Esophagus squamous epithelium (tissue), 5 donors: Measurements from ENCODE around the gene PRRX1. TPM values are rescaled to one million over a fixed set of nuclear protein-coding genes. Genes with fewer than 3 reads are reported as not detected.

Source experiments
- DNase-seq: peaks from one replicate; lab custom pipeline; 2025; lab: John Stamatoyannopoulos, UW
- H3K27ac ChIP-seq, 4 donors: fragments of 200-600 bp; sonication (generic); one replicate each; pipeline ENCODE4 v1.5.1; 2016 to 2019; ENCODE audit warnings: mild to moderate bottlenecking in 1 of 4
- H3K27me3 ChIP-seq, 4 donors: fragments of 200-600 bp; sonication (generic); 1 replicate in 3 of 4; 2 replicates in 1 of 4; pipeline versions ENCODE4 v1.5.1 to v1.6.0; 2017 to 2021; ENCODE audit warnings: antibody characterized with exemption in 1 of 4
- H3K36me3 ChIP-seq, 3 donors: fragments of 200-600 bp; sonication (generic); one replicate each; pipeline ENCODE4 v1.5.1; 2016 to 2019
- H3K4me1 ChIP-seq, 3 donors: fragments of 200-600 bp; sonication (generic); one replicate each; pipeline ENCODE4 v1.5.1; 2017 to 2019
- H3K4me3 ChIP-seq, 4 donors: fragments of 200-600 bp; sonication (generic); 1 replicate in 3 of 4; 2 replicates in 1 of 4; pipeline ENCODE4 v1.5.1; 2016 to 2019; ENCODE audit warnings: mild to moderate bottlenecking in 2 of 4, moderate library complexity in 1 of 4
- H3K9me3 ChIP-seq, 3 donors: fragments of 200-600 bp; sonication (generic); one replicate each; pipeline ENCODE4 v1.5.1; 2016 to 2019
- POLR2A ChIP-seq, 4 donors: fragments of 450-650 bp; IDR thresholded peaks; one replicate each; pipeline ENCODE4 v1.6.1; 2017; ENCODE audit warnings: antibody characterized with exemption in 4 of 4, mild to moderate bottlenecking in 4 of 4, moderate library complexity in 3 of 4
- WGBS, 2 donors: methylation state at CpG; one replicate each; pipeline ENCODE4 v1.1.5; 2018; 5-methylcytosine and 5-hydroxymethylcytosine counted together
- intact Hi-C: fragments of 100-400 bp; cut with DNase I; formaldehyde crosslinking; loops from one replicate; pipeline ENCODE4 v1.15.0; 2022
- total RNA-seq, 4 donors: library from RNA; depleted of rRNA; stranded (reverse); fragments of >200 nt; gene quantifications; one replicate each; pipeline ENCODE4 v1.1.0, GENCODE V29; 2016
- TF ChIP-seq, protein P1 (sequence below), 6 experiments: fragments of 450-650 bp in 4 of 6; fragments of 200-600 bp in 2 of 6; sonication (generic) in 2 of 6; IDR thresholded peaks; one replicate each; pipeline ENCODE4 v1.5.1; 2016 to 2019; ENCODE audit warnings: antibody characterized with exemption in 6 of 6, mild to moderate bottlenecking in 4 of 6, moderate library complexity in 4 of 6
- donor health status: DM: yes; HTN: yes; CAD: no.

The PRRX1 gene
- total RNA-seq, 4 donors from 2014 or later, result 2.2 to 20.4 (median 10.3) TPM

DNA sequence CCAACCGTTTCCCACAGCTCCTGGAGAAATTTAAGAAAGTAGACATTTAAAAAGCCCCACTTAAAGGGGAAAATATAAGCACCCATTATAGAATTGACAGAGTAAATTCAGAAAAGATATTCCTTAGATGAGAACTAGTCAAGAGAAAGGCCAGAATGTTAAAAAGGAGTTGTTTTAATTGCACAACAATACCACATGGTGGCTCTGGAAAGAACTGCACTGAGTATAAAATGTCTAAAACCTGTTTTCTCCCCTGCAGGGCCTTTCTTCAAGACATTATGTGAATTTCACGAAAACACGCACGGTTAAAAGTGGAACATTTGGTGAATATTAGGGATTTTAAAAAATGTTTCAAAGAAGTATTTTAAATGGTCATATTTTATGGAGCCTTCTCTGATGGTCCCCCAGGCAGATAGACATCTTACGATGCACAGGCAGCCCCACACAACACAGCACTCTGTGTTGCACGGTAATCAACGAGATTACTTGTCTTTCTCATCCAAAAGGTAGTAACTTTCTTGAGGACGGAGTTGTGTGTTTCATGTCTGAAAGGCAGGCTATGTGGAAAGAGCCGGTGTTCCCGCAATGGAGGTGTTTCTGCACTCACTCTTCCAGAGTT is 101.9 kb downstream of the PRRX1 start:
- Histone ChIP-seq H3K4me1 (no peaks in the 10 kb centered on the region), H3K27ac (no peak overlapping the region), H3K36me3 (no peaks in the 10 kb centered on the region), H3K27me3 (no peaks in the 10 kb centered on the region), H3K9me3 (no peaks in the 10 kb centered on the region), H3K4me3 (no peak overlapping the region)
- intact Hi-C loops, result no loop called here
- TF ChIP-seq, protein P1, sequence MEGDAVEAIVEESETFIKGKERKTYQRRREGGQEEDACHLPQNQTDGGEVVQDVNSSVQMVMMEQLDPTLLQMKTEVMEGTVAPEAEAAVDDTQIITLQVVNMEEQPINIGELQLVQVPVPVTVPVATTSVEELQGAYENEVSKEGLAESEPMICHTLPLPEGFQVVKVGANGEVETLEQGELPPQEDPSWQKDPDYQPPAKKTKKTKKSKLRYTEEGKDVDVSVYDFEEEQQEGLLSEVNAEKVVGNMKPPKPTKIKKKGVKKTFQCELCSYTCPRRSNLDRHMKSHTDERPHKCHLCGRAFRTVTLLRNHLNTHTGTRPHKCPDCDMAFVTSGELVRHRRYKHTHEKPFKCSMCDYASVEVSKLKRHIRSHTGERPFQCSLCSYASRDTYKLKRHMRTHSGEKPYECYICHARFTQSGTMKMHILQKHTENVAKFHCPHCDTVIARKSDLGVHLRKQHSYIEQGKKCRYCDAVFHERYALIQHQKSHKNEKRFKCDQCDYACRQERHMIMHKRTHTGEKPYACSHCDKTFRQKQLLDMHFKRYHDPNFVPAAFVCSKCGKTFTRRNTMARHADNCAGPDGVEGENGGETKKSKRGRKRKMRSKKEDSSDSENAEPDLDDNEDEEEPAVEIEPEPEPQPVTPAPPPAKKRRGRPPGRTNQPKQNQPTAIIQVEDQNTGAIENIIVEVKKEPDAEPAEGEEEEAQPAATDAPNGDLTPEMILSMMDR (IDR thresholded peaks at IDR 0.05), result peak in 4 of 6 experiments; percentile 35 to 62 (median 46)
- TF ChIP-seq POLR2A (IDR thresholded peaks at IDR 0.05), result no peak
- 63 to 73% methylated on average over 10 of the region's 10 CpGs for WGBS, 2 donors
- no peak for DNase-seq

DNA sequence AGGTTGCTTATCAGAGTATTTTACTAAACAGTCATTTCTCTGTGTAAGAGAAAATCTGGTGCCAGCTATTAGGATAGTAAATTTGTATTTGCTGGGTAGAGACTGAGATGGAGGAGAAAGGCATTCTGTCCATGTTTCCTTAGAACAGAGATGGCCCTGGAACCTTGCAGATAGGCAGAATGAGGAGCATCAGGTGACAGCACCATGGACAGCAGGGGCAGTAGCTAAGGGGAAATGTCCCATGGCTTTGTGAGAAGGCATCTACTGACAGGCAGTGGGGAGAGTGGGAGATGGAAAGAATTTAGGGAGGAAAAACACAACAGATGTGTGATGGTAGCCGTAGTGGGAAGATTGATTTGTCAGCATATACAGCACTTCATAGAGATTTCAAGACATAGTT is 105.0 kb downstream of the PRRX1 start:
- no peaks in the 10 kb centered on the region for H3K27me3 ChIP-seq
- no peaks in the 10 kb centered on the region for H3K9me3 ChIP-seq
- no peaks in the 10 kb centered on the region for H3K36me3 ChIP-seq
- H3K27ac ChIP-seq, result no peak overlapping the region
- H3K4me1 ChIP-seq, result no peaks in the 10 kb centered on the region
- 80 to 96% methylated on average over 1 of the region's 1 CpG for WGBS, 2 donors
- DNase-seq, result no peak
- intact Hi-C loops, result no loop called here
- no peak overlapping the region for H3K4me3 ChIP-seq
- TF ChIP-seq, protein P1 (IDR thresholded peaks at IDR 0.05), result no peak
- TF ChIP-seq POLR2A (IDR thresholded peaks at IDR 0.05), result no peak

DNA sequence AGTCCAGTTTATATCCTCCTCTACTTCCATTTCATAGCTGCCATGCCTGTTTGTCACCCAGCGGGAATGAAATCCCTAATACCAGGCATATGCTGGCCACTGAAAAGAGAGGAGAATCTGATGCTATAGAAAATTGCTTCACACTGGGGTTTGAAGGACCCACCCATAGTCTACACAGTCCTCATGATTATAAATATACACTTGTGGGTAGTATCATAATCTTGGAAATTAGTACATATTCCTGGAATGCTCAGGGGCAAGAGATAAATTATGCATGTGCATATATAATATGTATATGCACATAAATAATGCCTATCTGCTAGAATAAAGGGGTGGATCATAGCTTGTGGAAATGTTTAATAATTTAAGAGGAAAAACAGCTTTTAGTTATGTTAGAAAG is 105.8 kb downstream of the PRRX1 start:
- Histone ChIP-seq H3K4me1 (no peaks in the 10 kb centered on the region), H3K36me3 (no peaks in the 10 kb centered on the region), H3K9me3 (no peaks in the 10 kb centered on the region), H3K27ac (no peak overlapping the region), H3K27me3 (no peaks in the 10 kb centered on the region), H3K4me3 (no peak overlapping the region)
- TF ChIP-seq, protein P1 (IDR thresholded peaks at IDR 0.05), result no peak
- no peak for TF ChIP-seq POLR2A (IDR thresholded peaks at IDR 0.05)
- WGBS, 2 donors, result 73 to 100% methylated on average over 1 of the region's 1 CpG
- intact Hi-C loops, result no loop called here
- no peak for DNase-seq

DNA sequence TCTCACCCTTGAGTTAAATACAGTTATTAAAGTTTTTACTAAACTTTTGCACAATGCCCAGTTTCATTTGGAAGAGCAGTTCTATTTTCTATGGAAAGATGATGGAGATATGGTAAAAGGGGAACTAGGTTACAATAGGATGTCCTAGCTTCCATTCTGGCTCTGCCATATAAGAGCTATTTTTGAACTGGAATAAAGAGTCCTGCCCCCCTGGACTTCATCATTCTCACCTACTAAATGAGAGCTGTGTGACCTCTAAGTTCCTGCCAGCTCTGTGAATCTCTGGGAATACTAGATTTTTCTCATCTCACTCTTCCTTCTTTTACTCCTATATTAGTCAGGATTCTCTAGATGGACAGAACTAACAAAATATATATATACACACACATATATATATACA is 106.3 kb downstream of the PRRX1 start:
- H3K27me3 ChIP-seq, result no peaks in the 10 kb centered on the region
- TF ChIP-seq POLR2A (IDR thresholded peaks at IDR 0.05), result no peak
- TF ChIP-seq, protein P1 (IDR thresholded peaks at IDR 0.05), result no peak
- DNase-seq, result no peak

DNA sequence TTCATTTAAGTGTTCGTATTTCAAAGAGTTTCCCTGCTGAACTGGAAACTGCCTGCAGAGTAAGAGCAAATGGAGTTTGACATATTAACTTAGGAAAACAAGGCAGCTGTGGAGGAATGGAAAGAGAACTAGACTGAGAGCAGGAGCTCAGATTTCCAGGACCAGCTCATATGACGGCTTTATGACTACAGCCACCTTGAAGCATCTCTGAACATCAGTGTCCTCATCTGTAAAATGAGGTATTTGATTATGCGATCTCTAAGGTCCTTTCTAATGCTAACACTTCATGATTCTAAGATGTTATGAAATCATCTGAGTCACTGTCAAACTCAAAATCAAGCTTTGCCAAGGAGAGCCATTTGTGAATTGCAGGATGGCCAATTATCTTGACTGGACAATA is 112.3 kb downstream of the PRRX1 start:
- 81% methylated on average over 3 of the region's 3 CpGs for WGBS, 2 donors
- Histone ChIP-seq H3K9me3 (no peaks in the 10 kb centered on the region), H3K36me3 (no peaks in the 10 kb centered on the region), H3K4me1 (no peaks in the 10 kb centered on the region), H3K27me3 (no peaks in the 10 kb centered on the region), H3K4me3 (no peak overlapping the region), H3K27ac (no peak overlapping the region)
- DNase-seq, result no peak
- TF ChIP-seq POLR2A (IDR thresholded peaks at IDR 0.05), result no peak
- TF ChIP-seq, protein P1 (IDR thresholded peaks at IDR 0.05), result no peak
- intact Hi-C loops, result no loop called here

More for the DNA sequence above, 106.3 kb downstream of the PRRX1 start:
- intact Hi-C loops, result no loop called here
- Histone ChIP-seq H3K9me3 (no peaks in the 10 kb centered on the region), H3K27ac (no peak overlapping the region), H3K4me3 (no peak overlapping the region), H3K36me3 (no peaks in the 10 kb centered on the region), H3K4me1 (no peaks in the 10 kb centered on the region)
